ENCODE results near the gene RPL10.

The RPL10 gene

GRCh38 chrX:154401045-154401799 is 3.0 kb downstream of the RPL10 start:
- no peak for DNase-seq

- DNase-seq: no peak
These were observed 3.9 kb downstream of the RPL10 start for GRCh38 chrX:154401918-154402621.

GRCh38 chrX:154402622-154403127 is 4.5 kb downstream of the RPL10 start:
- no peak for DNase-seq

- no peak for DNase-seq
These were observed 5.0 kb downstream of the RPL10 start for GRCh38 chrX:154403192-154403591.

- DNase-seq: no peak
These were observed 5.7 kb downstream of the RPL10 start for GRCh38 chrX:154403858-154404257.

- DNase-seq: no peak
These were observed 6.5 kb downstream of the RPL10 start for GRCh38 chrX:154404625-154405192.

- DNase-seq: no peak
These were observed 10.6 kb downstream of the RPL10 start for GRCh38 chrX:154408659-154409221.

GRCh38 chrX:154409222-154409871 is 11.2 kb downstream of the RPL10 start, which contains the start of gene DNASE1L1:
DNASE1L1 (minus strand) TSS chrX:154409254; CDS start chrX:154405568, 3,686 bp downstream.
- DNase-seq: no peak

GRCh38 chrX:154411981-154412340 is 13.8 kb downstream of the RPL10 start:
- DNase-seq: peak; percentile 81

GRCh38 chrX:154412468-154412867 is 14.3 kb downstream of the RPL10 start:
- no peak for DNase-seq

- DNase-seq: no peak
These were observed 15.0 kb downstream of the RPL10 start for GRCh38 chrX:154413142-154413541.

- DNase-seq: no peak
These were observed 19.0 kb downstream of the RPL10 start for GRCh38 chrX:154417157-154417556.

- DNase-seq: no peak
These were observed 21.0 kb downstream of the RPL10 start for GRCh38 chrX:154419189-154419588.

GRCh38 chrX:154419688-154420401 is 21.7 kb downstream of the RPL10 start:
- no peak for DNase-seq

- DNase-seq: no peak
These were observed 22.2 kb downstream of the RPL10 start for GRCh38 chrX:154420402-154420756.

GRCh38 chrX:154426916-154427770 is 29.0 kb downstream of the RPL10 start:
- DNase-seq: no peak

GRCh38 chrX:154428176-154429171 is 30.3 kb downstream of the RPL10 start, which contains the start of gene ATP6AP1:
ATP6AP1 (plus strand) TSS chrX:154428677; CDS start chrX:154428693, 16 bp downstream.
- DNase-seq: peak; percentile 97

- no peak for DNase-seq
These were observed 31.5 kb downstream of the RPL10 start for GRCh38 chrX:154429711-154430110.

GRCh38 chrX:154430479-154430878 is 32.3 kb downstream of the RPL10 start:
- no peak for DNase-seq

- DNase-seq: no peak
These were observed 32.7 kb downstream of the RPL10 start for GRCh38 chrX:154430916-154431315.

Measured in NCI-H526 treated with DMSO at 0.1 percent for 48 hours (cell line).